Adrenal gland (tissue), 5 donors: ENCODE measurements around the gene SCN8A.

Experiments used
- CTCF ChIP-seq, 6 experiments: fragments of 450-650 bp in 4 of 6; fragments of 200-600 bp in 2 of 6; sonication (generic) in 1 of 6; IDR thresholded peaks; 1 replicate in 5 of 6; 2 replicates in 1 of 6; pipeline versions ENCODE4 v1.5.1 to v1.8.0; 2016 to 2021; ENCODE audit warnings: antibody characterized with exemption in 6 of 6, mild to moderate bottlenecking in 2 of 6, moderate library complexity in 1 of 6
- POLR2A ChIP-seq, 2 donors: fragments of 450-650 bp; IDR thresholded peaks; one replicate each; pipeline ENCODE4 v1.6.1; 2017; ENCODE audit warnings: antibody characterized with exemption in 2 of 2, mild to moderate bottlenecking in 2 of 2, moderate library complexity in 1 of 2
- donor health status: DM: no; HTN: no; CAD: no.

- no peak for TF ChIP-seq CTCF (IDR thresholded peaks at IDR 0.05)
- TF ChIP-seq POLR2A (IDR thresholded peaks at IDR 0.05): no peak
These were observed 218.2 kb downstream of the SCN8A start for GRCh38 chr12:51809193-51809592.
